HepG2 (cell line): ENCODE data around the gene TPD52L2.

Experiments
- ATF4 ChIP-seq, 2 experiments: fragments of 450-650 bp in 1 of 2; sonication (generic) in 1 of 2; formaldehyde crosslinking; IDR thresholded peaks; 2 replicates each; pipeline versions ENCODE4 v1.5.0 to v1.8.0; 2020 to 2022; ENCODE audit warnings: mild to moderate bottlenecking in 1 of 2, missing genetic modification reagents in 1 of 2
- FIP1L1 ChIP-seq: fragments of 200-400 bp; formaldehyde crosslinking; IDR thresholded peaks from 2 replicates; pipeline ENCODE4 v1.6.1; 2018; ENCODE audit warnings: low read depth, mild to moderate bottlenecking, low read length, moderate library complexity, borderline replicate concordance; ENCODE audit not compliant: insufficient read depth
- NFE2L2 ChIP-seq: fragments of 150-350 bp; IDR thresholded peaks from 2 replicates; pipeline ENCODE4 v1.6.1; 2014; ENCODE audit warnings: low read length
- POLR2A ChIP-seq, 2 experiments: IDR thresholded peaks; 2 replicates each; pipeline ENCODE4 v1.6.1; 2011; ENCODE audit warnings: low read depth in 2 of 2, low read length in 2 of 2, mild to moderate bottlenecking in 1 of 2, moderate library complexity in 1 of 2; ENCODE audit not compliant: insufficient read depth in 1 of 2
- POLR2AphosphoS5 ChIP-seq: IDR thresholded peaks from 2 replicates; pipeline ENCODE4 v1.6.1; 2012; ENCODE audit warnings: low read depth, low read length
- ZNF362 ChIP-seq: sonication (generic); formaldehyde crosslinking; IDR thresholded peaks from 2 replicates; pipeline ENCODE4 v1.4.0; 2020; ENCODE audit warnings: missing genetic modification reagents, mild to moderate bottlenecking, borderline replicate concordance
- TF ChIP-seq, protein P1 (sequence below): sonication (generic); formaldehyde crosslinking; IDR thresholded peaks from 2 replicates; pipeline ENCODE4 v1.5.1; 2020; ENCODE audit warnings: missing genetic modification reagents, mild to moderate bottlenecking, borderline replicate concordance
- TF ChIP-seq, protein P2 (sequence below): sonication (generic); formaldehyde crosslinking; IDR thresholded peaks from 2 replicates; pipeline ENCODE4 v1.5.1; 2020; ENCODE audit warnings: mild to moderate bottlenecking, missing genetic modification reagents
- TF ChIP-seq, protein P3 (sequence below): sonication (generic); formaldehyde crosslinking; IDR thresholded peaks from 2 replicates; pipeline ENCODE4 v1.5.0; 2020; ENCODE audit warnings: mild to moderate bottlenecking, missing genetic modification reagents, borderline replicate concordance

DNA sequence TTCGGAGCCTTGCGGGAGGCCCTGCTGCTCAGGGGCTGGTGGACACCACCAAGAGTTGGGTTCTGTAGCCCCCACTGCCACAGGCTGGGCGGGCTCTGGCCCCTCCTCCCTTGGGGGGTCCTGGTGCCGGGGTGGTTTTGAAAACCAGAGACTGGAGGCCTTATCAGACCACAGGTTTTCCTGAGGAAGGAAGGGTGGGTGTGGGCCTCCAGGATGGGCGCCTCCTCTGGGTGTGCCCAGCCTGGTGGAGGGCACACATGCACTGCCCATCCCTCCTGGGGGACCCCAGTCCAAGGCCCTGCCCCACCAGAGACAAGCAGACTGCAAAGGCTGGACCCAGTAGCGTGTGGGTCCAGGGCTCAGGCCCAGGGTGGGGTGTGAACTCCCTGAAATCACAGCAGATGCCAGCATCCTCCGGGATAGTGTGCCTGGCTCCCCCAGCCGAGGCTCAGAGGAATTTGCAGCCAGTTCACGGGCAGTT, 20.5 kb upstream of the TPD52L2 start:
- TF ChIP-seq, protein P1, sequence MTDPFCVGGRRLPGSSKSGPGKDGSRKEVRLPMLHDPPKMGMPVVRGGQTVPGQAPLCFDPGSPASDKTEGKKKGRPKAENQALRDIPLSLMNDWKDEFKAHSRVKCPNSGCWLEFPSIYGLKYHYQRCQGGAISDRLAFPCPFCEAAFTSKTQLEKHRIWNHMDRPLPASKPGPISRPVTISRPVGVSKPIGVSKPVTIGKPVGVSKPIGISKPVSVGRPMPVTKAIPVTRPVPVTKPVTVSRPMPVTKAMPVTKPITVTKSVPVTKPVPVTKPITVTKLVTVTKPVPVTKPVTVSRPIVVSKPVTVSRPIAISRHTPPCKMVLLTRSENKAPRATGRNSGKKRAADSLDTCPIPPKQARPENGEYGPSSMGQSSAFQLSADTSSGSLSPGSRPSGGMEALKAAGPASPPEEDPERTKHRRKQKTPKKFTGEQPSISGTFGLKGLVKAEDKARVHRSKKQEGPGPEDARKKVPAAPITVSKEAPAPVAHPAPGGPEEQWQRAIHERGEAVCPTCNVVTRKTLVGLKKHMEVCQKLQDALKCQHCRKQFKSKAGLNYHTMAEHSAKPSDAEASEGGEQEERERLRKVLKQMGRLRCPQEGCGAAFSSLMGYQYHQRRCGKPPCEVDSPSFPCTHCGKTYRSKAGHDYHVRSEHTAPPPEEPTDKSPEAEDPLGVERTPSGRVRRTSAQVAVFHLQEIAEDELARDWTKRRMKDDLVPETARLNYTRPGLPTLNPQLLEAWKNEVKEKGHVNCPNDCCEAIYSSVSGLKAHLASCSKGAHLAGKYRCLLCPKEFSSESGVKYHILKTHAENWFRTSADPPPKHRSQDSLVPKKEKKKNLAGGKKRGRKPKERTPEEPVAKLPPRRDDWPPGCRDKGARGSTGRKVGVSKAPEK (CRISPR knock-in tag): no peak
- TF ChIP-seq, protein P2, sequence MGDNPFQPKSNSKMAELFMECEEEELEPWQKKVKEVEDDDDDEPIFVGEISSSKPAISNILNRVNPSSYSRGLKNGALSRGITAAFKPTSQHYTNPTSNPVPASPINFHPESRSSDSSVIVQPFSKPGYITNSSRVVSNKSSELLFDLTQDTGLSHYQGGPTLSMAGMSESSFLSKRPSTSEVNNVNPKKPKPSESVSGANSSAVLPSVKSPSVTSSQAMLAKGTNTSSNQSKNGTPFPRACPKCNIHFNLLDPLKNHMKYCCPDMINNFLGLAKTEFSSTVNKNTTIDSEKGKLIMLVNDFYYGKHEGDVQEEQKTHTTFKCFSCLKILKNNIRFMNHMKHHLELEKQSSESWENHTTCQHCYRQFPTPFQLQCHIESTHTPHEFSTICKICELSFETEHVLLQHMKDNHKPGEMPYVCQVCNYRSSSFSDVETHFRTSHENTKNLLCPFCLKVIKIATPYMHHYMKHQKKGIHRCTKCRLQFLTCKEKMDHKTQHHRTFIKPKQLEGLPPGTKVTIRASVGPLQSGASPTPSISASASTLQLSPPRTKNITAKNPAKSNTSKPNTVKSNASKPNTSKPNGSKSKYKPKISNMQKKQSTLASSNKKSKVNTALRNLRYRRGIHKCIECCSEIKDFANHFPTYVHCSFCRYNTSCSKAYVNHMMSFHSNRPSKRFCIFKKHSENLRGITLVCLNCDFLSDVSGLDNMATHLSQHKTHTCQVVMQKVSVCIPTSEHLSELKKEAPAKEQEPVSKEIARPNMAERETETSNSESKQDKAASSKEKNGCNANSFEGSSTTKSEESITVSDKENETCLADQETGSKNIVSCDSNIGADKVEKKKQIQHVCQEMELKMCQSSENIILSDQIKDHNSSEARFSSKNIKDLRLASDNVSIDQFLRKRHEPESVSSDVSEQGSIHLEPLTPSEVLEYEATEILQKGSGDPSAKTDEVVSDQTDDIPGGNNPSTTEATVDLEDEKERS: no peak
- TF ChIP-seq NFE2L2 (no peak), ATF4 (CRISPR knock-in tag; IDR thresholded peaks at IDR 0.05) (no peak), POLR2A (IDR thresholded peaks at IDR 0.05; ENCODE audit: insufficient read depth in 1 of 2, low read depth in 2 of 2, low read length in 2 of 2) (no peak), FIP1L1 (no peak), ZNF362 (CRISPR knock-in tag) (no peak), POLR2AphosphoS5 (no peak)
- TF ChIP-seq, protein P3, sequence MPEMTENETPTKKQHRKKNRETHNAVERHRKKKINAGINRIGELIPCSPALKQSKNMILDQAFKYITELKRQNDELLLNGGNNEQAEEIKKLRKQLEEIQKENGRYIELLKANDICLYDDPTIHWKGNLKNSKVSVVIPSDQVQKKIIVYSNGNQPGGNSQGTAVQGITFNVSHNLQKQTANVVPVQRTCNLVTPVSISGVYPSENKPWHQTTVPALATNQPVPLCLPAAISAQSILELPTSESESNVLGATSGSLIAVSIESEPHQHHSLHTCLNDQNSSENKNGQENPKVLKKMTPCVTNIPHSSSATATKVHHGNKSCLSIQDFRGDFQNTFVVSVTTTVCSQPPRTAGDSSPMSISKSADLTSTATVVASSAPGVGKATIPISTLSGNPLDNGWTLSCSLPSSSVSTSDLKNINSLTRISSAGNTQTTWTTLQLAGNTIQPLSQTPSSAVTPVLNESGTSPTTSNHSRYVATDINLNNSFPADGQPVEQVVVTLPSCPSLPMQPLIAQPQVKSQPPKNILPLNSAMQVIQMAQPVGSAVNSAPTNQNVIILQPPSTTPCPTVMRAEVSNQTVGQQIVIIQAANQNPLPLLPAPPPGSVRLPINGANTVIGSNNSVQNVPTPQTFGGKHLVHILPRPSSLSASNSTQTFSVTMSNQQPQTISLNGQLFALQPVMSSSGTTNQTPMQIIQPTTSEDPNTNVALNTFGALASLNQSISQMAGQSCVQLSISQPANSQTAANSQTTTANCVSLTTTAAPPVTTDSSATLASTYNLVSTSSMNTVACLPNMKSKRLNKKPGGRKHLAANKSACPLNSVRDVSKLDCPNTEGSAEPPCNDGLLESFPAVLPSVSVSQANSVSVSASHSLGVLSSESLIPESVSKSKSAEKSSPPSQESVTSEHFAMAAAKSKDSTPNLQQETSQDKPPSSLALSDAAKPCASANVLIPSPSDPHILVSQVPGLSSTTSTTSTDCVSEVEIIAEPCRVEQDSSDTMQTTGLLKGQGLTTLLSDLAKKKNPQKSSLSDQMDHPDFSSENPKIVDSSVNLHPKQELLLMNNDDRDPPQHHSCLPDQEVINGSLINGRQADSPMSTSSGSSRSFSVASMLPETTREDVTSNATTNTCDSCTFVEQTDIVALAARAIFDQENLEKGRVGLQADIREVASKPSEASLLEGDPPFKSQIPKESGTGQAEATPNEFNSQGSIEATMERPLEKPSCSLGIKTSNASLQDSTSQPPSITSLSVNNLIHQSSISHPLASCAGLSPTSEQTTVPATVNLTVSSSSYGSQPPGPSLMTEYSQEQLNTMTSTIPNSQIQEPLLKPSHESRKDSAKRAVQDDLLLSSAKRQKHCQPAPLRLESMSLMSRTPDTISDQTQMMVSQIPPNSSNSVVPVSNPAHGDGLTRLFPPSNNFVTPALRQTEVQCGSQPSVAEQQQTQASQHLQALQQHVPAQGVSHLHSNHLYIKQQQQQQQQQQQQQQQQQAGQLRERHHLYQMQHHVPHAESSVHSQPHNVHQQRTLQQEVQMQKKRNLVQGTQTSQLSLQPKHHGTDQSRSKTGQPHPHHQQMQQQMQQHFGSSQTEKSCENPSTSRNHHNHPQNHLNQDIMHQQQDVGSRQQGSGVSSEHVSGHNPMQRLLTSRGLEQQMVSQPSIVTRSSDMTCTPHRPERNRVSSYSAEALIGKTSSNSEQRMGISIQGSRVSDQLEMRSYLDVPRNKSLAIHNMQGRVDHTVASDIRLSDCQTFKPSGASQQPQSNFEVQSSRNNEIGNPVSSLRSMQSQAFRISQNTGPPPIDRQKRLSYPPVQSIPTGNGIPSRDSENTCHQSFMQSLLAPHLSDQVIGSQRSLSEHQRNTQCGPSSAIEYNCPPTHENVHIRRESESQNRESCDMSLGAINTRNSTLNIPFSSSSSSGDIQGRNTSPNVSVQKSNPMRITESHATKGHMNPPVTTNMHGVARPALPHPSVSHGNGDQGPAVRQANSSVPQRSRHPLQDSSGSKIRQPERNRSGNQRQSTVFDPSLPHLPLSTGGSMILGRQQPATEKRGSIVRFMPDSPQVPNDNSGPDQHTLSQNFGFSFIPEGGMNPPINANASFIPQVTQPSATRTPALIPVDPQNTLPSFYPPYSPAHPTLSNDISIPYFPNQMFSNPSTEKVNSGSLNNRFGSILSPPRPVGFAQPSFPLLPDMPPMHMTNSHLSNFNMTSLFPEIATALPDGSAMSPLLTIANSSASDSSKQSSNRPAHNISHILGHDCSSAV: no peak
